NCI-H1417 treated with DMSO at 0.1 percent for 48 hours (cell line): Measurements from ENCODE around the gene GSX1.
"Not testable (repeated sequence)": the region's sequence is repeated elsewhere in the genome, so short reads cannot be mapped to it uniquely, and the experiment has no call there.

Experiments
- DNase-seq: peaks from one replicate; lab custom pipeline; 2025; lab: John Stamatoyannopoulos, UW

Gene GSX1

DNA sequence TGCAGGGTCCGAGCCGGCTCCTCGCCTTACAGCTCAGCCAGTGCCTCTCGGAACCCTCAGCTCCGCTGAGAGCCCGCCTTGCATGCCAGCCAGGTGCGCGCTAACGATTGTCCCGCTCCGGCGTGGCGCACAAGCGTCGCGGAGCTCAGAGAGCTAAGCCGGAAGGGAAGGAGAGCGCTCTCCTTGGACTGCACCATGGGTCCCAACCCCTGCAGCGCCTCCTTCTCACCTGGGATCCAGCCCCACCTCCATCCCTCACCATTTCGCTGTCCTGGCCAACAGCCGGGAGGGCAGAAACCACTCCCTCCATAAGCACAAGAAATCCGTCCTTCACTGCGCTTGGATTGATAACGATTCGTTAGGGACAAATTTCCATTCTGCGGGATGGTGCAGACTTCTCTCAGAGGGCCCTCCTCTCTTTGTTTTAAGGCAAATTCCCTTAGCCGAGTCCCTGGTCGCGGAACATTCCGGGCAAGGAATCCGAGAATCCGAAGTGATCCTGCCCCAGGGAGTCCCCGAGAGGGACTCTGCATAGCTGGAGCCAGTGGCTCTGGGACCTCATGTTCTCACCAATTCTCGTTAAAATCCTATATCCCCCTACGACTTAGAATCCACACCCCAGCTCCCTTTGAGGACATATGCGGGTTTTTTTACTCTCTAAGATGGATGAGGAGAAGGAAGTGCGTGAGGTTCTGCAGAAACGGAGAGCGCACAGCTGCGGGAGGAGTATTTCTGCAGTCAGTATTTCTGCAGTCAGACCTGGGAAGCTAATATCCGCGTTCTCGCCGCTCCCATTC is 2.8 kb downstream of the GSX1 start:
- DNase-seq: no peak

DNA sequence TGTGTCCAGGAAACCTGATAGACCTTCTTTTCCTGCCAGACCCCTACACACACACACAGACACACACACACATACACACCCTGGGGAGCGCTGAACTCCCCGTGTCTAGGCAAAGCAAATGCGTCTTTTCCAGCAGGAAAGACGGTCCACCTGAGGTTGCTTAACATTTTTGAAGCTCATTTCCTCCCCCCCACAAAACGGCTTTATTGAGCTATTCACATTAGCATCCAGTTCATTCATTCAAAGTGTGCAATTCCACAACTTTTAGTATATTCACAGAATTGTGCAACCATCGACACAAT is 3.4 kb downstream of the GSX1 start:
- no peak for DNase-seq

DNA sequence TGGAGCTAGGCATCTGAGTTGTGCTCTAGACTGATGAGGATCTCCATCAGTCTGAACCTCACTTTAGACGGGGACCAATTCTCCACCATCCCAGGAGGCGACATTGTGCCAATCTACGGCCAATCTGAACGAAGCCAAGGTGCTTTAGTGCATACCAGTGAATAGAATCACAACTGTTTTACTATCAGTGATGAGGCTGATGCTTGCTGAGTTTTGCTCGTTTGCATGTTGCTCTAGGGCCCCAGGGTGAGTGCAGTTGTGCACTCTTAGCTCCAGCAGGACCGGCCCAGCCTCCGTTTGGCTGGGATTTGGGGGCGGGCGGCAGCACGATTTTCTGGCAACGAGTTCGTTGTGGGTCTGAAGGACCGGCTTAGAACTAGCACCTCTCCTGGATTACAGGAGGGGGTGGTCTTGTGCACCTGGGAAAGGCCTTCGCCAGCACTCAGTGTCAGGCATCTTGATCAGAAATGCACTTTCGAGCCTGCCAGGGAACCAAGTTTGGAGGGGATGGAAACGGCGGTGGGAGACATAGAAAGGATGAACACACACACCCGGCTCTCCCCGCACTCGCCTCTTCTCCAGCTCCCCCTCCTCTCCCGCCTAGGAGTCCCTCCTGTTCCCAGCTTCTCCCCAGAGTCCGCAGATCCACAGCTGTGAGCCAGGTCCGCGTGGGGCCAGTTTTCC is 4.4 kb downstream of the GSX1 start:
- DNase-seq: no peak

DNA sequence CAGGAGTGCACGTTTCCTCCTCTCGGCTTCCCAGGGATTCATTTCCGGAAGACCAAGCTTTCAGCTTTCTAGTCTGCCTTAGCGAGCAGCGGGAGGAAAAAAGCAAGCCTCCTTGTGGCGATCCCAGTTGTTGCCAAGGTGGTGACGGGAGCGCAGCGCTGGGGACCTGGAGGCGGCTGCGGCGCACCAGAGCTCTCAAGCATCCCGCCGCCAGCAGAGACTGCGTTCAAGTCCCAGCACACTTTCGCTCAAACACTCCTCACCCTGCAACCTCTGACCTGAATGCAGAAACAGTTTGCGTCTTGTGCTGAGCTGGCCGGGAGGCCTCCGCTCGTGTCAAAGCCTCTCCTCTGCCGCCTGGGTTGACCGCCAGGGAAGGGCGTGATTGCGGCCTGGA is 4.9 kb downstream of the GSX1 start:
- DNase-seq: no peak

DNA sequence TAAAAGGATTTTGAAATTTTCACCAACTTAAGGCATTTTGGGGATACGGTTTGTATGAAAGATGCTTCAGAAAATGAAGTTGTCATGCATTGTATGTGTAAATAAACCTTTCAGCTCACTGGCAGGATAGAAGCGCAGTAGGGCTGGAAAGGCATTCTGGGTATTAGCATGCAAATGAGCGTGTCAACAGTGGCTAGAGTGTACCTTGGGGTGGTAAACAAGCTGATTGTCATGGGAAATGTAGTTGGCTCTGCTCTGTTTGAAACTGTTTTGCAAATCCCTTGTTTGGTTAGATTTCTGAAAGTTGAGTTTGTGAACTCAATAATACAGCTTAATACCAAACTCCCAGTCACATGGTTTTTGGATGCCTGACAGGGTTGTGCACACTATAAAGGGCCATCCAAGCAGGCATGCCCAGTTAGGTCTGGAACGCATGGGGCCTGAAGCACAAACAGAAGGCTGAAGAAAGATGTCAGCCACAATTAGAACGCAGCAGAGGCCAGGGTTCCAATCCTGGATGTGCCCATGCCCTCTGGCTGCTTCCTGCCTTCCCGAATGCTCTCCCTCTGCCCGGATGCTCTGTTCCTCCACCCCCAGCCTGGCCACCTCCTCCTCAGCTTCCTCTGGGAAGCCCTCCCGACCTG is 14.6 kb downstream of the GSX1 start:
- DNase-seq: no peak

DNA sequence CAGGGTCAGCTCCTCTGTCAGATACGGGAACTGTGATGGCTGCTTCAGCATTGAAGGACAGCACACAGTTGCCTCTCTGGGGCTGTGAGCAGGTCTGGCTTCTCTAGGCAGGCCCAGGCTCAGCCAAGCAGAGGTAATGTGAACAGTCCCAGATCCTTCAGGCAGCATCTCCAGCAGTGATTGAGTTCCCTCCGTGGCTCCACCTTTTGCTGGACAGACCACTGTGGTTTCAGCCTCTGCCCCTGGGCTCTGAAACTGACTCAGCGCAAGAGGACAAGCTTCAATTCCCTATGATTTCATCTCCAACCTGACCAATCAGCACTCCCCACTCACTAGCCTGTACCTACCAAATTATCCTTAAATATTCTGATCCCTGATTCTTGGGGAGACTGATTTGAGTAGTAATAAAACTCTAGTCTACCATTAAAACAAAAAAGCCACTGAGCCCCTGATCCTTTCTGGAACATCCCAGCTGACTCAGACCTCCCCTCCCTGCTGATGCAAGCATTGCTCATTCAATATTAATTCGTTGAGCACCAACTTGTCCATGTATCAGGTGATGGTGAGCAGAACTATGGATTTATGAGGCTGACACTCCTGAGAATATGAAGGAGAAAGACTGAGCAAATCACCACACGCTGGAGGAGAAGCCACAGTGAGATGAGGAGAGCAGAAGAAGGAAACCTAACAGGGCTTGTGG is 16.7 kb downstream of the GSX1 start:
- no peak for DNase-seq

DNA sequence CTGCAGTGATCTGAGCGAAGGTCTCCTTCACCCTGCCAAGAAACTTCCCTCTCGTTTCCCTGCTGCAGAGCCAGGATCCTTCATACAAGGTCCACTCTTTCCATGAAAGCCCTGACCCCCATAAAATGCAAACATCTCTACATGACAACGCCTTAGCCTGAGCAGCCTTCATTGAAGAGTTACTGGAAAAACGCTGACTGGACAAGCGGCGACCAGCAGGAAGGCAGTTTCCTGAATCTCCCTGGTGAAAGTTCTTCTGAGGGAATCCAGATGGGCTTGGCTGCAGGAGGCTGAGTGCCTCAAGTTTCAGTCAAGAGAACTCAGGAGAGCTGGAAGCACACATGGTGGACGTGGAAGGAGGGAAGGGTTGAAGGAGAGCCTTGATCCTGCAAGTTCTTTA is 17.7 kb downstream of the GSX1 start:
- no peak for DNase-seq

DNA sequence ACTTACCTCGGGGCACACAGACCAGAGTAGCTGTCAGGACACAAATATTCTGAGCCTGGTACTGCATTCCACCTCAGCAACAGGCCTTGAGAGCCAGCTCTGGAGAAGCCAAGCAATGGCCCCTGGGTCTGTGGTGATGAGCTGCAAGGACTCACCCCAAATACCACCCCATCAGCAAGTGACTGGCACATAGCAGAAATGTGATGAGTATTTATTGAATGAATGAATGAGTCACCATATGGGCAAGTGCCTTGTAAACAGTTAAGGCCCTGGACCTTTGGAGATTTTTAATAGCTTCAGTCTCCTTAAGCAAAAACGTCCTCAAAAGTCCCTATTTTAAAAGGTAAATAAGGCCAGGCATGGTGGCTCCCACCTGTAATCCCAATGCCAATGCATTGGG is 18.2 kb downstream of the GSX1 start:
- no peak for DNase-seq

DNA sequence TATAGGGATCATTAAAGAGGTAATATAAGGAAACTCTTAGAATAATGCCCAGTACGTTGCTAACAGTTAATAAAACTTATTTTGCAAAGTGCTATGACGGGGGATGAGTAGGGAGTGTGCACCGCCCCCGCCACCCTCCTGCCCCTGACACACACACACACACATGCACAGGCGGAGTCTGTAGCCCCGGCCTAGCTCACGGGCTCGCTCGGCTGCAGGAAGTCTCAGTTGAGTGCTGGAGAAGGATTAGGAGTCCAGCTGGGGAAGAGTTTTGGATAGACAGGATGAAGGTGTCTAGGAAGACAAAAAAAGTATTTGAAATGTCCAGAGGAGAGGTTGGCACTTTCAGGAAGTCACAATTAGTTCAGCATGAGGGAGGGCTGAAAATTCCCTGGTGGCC is 21.5 kb downstream of the GSX1 start:
- DNase-seq: no peak

DNA sequence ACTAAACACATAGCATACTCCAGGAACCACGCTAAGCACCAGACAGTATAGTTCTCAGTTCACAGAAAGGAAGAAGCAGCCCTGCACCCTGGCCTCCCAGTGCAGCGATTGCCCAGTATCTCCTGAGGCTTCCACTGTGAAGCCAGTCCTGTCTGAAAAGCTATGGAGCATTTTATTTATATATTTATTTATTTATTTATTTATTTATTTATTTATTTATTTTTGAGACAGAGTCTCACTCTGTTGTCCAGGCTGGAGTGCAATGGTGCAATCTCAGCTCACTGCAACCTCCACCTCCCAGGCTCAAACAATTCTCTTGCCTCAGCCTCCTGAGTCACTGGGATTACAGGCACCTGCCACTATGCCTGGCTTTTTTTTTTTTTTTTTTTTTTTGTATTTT is 25.5 kb downstream of the GSX1 start:
- DNase-seq: not testable (repeated sequence)

DNA sequence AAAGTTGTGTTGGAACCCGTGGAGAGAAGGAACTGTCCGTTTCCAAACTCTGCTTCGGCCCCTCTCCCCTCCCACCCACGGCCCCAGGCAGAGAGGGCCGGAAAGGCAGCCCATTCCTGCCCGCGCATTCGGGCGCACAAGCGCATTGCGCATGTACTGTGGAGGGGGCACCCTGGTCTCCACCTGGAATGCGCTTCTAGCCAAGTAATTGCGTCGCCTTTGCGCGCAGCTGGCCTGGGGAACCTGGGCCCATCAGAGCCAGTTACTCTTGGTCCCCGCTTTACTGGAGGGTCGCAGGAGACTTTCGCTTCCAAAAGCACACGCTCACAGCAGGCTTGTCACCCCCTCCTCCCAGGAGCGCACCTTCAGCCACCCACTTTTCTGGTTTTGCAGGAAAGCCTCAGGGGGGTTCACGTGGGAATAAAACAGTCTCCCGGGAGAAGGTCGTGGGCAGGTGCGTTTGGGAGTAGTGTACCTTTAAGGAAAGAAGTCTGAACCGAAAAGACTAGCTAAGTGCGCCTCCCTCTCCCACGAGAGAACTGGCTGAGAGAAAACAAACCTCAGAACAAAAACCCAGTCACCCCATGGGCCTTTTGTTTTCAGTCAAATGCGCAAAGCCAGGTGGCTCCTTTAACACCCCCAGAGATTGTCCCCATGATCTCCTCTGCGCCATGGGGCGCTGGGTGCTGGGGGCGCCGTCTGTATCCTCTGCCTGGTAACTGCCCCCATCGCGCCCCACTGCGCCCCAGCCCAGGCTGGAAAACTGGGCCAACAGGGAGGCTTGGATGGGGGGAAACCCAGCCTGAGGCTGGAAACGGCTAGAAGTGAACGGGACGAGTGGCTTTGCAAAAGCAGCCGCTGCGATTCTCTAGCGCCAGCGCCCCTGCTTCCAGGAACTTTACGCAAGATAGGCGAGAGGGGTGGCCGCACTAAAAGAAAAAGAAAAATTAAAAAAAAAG is 28.5 kb downstream of the GSX1 start:
- DNase-seq: no peak

DNA sequence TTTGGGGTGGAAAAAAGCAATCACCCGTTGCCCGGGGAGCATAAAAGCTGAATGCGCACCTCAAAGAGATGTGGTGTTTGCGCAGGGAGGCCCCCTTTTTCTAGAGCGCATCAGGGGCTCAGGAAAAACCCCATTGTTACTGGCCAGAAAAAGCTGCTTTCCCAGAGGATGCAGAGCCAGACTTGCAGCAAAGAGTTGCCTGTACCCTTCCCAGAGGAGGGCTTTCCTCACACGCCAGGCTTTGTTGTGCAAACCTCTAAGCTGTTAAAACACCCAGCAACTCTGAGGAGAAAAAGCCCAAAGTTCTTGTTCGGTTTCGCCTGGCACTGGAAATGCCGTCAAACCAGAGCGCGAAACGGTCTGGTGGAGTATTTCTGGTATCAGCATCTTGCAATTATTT is 29.3 kb downstream of the GSX1 start:
- no peak for DNase-seq

DNA sequence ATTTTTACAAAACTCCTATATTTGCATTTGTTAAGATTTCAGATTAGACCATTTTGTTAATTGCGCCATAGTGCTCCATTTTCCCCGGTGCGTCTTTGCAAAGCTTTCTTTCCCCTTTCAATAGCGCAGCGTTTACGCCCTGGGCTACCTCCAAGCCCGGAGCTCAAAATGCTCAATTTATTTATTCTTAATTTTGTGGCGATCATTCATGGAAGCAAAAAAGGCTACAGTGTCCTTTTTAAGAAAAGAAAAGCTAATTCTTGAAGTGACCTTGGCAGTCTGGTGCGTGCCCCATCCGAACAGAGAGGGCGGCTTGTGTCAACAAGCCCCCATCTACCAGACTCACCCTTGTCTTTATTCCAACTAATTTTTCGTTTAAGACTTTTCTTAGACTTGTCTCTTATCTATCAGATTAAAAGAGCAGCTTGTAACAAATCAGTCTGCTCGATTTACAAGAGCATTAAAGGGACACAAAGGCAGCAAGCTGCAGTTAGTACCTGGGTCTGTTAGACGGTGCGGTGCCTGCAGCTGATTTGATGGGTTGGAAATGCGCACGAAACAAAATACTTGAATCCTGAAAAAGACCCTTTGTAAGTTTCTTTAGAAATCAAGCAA is 30.1 kb downstream of the GSX1 start:
- no peak for DNase-seq

DNA sequence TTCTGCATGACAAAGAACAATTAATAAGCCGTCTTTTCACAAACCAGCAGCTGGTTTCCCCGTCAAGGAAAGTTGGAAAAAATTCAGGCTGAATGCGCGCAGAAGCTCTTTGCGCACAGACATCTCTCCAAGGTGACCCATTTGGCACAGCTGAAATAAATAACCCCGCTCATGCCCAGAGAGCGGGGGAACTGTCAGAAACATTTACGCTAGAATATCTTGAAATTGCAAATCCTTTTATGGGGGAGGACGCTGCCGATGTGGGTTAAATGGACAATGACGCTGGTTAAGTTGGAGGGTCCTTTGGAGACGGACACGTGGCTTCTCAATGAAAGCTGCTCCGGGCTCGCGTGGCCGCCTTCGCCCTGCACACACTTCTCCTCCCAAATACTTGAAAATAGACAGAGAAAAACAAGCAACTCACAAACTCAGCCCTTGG is 30.6 kb downstream of the GSX1 start:
- no peak for DNase-seq

DNA sequence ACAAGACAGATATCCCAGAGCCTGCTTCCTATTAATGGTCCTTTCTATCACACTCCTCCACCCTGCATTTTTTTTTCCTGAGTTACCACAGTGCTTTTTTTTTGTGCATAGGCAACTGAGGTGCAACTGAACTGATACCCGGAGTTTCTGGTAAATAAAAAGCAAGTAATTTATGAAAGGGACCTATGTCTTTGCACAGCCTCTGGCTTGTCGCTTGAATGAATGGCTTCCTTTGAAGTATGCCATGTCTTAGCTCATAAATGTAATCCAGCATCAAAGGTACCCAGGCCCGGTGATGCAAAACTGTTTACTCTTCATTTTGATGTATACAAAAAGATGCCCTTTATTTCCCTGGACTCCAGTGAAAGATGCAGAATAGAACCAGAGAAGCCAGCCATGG is 31.8 kb downstream of the GSX1 start:
- no peak for DNase-seq

DNA sequence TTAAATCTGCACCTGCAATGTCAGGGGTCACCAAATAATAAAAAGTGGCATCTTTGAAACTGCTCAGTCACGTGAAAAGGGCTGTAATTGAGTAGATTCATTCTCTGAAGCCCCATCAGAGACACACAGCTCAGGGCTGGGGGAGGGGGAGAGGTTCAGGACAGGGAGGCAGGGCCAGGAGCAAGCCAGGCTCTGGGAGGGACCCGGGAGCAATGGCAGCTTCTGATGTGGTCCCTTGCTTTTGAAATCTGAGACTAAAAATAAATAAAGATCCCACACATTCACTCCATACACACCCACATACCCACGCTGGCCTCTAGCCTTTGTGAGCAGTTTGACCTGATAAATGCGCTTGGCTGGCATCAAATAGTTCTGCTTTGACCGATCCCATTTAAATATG is 32.8 kb downstream of the GSX1 start:
- no peak for DNase-seq

DNA sequence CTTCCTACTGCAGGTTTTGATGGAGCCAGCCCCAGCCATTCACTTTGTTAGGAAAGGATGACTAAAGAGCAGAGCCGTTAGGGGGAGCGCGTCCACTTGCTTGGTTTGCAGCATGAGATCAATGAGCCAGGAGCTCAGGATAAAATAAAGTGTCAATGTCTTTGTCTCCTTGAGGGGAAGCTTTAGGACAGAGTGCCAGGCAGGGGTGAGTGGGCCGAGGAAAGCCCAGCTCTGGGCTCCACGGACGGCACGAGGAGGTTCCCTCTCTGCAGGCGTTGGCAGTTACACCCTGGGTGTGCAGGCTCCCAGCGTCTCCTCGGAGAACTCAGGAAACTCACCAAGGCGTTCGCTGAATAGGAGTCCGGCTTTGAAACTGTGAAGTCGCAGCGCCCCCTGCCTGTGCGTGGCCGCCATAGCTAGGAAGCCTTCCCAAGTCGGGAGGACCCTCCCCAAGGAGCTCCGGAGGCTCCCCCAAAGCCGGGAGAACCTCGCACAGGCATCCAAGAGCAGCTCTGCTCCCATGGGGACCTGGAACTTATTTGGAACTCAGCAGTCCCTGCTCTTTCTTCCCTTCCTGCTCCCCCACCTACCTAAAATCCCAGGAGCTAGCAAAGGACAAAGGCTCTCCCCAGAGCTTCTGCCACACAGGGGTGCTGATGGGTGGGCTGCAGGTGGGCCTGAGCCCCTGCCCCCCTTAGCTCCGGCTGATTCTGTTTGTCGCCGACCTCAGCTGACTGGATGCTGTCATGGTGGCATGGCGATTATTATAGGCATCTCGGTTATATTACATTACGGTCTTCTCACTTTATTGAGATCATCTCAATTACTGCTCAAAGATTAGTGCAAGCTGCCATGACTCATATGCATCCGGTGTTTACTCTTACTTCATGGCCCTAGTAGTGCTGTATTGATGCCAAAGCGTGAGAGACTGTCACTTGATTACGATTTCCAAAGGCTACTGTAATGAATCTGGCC is 34.4 kb downstream of the GSX1 start:
- DNase-seq: no peak

DNA sequence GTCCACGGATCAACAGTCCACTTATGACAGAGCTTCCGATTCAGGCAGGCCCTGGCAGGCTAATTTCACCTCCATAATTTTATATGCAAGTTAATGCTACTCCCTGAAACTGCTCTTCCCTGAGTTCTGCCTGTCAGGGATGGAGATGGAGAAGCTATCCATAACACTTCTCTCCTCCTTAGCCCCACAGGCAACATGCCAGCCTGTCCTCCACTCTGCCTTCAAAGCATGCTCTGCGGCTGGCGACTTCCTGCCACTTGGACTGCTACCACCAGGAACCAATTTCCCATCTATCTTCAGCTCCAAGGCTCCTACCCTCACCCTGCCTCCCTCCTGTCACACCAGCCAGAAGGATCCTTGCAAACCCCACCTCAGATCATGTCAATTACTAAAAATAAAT is 35.4 kb downstream of the GSX1 start:
- no peak for DNase-seq

DNA sequence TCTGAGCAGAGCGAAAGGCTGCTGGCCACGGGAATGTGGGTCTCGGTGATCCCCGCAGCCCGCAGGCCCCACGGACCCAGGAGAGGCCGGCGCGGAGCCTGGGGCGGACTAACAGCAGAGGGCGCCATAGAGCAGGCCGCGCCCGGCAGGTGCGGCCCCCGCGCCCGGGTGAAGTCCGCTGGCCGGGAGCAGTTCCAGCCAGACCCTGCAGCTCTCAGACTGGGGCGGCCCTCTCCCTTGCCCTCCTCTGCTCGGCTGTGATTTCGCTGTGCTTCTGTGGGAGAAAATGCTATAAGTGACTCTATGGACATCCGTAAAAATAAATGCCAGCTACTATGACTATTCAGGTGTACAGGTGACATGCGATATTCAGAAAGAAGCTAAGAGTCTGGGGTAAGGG is 37.7 kb downstream of the GSX1 start:
- no peak for DNase-seq

DNA sequence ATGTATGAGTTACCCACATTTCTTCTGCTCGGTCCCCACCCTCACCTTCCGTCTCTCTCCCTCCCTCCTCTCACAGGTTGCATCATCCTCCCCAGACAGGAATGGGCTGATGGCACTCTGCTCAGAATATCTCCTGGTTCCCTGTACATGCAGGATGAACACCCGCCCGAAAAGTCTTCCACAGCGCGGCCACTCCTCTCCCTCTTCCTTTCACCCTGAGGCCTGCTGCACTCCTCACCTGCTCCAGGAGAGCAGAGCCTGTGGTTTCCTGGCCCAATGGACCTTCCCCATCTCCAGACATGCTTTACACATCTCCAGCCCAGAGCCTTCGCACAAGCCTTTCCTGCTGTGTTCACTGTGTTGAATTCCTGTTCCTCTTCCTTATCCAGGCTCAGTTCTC is 40.9 kb downstream of the GSX1 start:
- no peak for DNase-seq
